ENCODE data around the gene TMC6.

- no peak for TF ChIP-seq CTCF (IDR thresholded peaks at IDR 0.05)
- TF ChIP-seq REST (IDR thresholded peaks at IDR 0.05; ENCODE audit: insufficient read depth in 1 of 2, low read depth in 2 of 2, low read length in 1 of 2) = no peak
- TF ChIP-seq TCF7L2 (IDR thresholded peaks at IDR 0.05; ENCODE audit: low read depth, low read length) = no peak
- TF ChIP-seq POLR2AphosphoS5 (IDR thresholded peaks at IDR 0.05; ENCODE audit: low read depth, low read length) = no peak
Measured at GRCh38 chr17:78132084-78132676, 3.6 kb upstream of the TMC6 start.
